Hematopoietic multipotent progenitor cell treated with erythropoietin and hydrocortisone succinate and interleukin-3 and kit ligand, for 15 days (in vitro differentiated cells): ENCODE measurements around the gene COL4A4.
A peak's percentile ranks its signal among the peaks of the same experiment; 100 is the strongest.

ENCODE experiments used
- DNase-seq: peaks from one replicate; pipeline ENCODE4 v3.0.0-alpha.2; 2015; ENCODE audit warnings: low spot score

The COL4A4 gene

DNA sequence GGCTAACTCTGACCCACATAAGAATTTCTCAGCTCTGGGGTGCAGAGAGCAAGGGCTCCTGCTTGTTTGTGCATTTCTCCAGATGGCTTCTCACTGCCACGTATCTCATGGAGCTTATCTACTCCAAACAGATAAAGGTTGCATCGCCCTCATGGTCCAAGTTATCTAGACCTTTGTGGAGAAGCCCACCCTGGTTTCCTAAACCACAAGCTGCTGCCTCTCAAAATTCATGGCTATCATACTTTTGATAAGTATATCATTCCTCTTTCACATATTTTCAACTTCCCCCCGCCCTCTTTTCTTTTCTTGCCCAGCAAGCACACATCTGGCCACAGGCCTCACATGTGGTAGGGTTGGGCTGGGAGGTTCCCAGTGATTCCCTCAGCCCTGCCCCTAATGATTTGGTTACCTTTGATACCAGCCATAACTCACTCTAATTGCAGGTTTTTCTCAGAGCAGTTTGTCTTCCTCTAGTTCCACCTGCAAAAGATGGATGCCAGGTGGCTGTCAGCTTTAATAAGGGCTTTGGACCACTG lies 182.1 kb downstream of the COL4A4 start:
- DNase-seq = peak; percentile 56

DNA sequence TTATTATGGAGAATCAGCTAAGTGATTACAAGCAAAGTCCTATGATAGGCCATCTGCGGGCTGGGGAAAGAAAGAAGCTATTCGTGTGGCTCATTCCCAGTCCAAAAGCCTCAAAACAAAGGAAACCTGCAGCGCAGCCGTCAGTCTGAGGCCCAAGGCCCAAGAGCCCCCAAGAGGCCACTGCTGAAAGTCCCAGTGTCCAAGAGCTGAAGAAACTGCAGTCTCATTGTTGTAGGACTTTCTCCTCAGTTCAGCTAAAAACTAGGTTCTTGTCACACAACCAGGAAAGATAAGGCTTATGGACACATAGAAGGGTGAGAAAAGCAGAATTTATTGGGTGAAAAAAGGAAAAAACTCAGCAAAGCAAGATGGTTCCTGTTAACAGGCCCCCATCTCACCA lies 185.0 kb downstream of the COL4A4 start:
- peak; percentile 14 for DNase-seq

DNA sequence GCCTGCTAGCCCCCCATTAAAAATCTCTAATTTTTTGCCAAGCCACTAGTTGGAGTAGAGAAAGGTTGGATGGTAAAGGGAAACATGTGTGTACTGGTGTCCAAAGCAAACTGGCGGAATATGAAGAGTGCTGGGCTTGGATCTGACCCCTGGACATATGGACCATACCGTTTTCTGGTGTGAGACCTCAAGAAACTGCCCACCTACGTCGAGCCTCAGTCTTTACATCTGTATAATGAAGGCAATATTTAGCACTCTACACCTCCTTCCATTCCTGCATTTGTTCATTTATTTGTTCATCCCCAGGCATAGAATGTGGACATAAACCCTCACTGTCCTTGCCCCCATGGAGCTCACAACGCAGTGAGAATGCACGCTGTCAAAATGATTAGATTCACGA lies 185.7 kb downstream of the COL4A4 start:
- no peak for DNase-seq

GRCh38 chr2:226977775-226978190 lies 186.2 kb downstream of the COL4A4 start:
- peak; percentile 41 for DNase-seq

DNA sequence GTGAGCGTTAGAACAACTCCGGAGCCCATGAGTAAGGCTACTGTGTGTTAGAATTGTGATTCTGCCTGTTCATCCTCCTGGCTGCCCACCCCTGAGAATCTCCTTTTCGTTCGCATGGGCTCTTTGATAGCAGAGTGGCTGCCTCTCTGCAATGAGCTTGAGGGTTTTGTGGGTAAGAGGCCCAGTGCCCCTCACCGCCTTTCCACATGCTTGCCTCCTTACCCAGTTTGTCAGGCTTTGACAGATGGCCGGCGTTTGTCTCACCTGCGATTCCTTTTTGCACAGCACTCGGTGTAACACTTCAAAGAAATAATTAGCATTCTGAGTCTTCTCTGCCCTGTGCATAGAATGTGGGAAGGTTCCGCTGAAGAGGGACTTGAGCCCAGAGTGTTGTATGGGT lies 190.2 kb downstream of the COL4A4 start:
- DNase-seq = no peak

DNA sequence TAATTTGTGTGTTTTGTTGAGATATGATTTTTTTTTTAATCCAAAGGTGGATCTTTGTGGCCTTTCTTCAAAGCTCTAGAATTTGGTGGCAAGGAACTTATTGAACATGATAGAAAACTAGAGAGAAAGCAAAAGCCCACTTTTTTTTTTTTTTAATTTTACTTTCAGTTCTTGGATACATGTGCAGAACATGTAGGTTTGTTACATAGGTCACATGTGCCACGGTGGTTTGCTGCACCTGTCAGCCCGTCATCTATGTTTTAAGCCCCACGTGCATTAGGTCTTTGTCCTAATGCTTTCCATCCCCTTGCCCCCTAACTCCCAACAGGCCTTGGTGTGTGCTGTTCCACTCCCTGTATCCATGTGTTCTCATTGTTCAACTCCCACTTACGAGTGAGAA lies 192.2 kb downstream of the COL4A4 start:
- no peak for DNase-seq

DNA sequence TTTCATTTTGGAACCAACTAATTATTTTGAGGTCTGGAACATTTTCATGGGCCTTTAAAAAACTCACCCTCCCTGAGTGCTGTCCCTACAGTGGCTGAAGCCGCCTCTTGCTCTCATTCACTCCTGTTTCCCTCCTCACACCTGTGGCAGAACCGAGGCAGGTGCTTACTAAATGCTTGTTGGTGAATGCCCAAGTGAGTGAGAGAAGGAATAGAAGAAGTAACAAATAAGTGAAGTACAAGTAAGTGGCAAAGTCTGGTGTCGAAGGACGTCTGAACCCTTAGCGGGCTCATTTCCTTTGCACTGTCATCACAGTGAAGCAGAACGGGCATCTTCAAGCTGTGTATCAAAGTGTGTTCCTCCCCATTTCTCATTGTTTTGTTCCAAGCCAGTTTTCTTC lies 192.9 kb downstream of the COL4A4 start:
- no peak for DNase-seq

DNA sequence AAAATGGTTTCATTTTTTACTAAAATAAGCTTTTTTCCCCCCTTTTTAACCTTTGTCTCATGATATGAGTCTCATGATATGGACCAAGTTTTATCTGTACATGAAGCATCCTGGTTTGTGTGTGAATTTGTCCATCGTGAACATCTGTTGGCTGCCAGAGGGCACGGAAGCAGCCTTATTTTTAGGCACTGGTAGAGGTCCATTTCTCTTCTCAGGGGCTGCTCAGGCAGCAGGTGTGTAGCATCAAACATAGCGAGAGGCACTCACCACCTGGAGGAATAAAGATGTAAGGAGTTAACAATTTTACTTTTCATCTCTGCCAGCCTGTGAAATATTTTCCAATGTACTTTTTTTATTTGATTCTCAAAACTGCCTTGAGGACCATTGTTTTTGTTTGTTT lies 193.6 kb downstream of the COL4A4 start:
- DNase-seq = no peak

DNA sequence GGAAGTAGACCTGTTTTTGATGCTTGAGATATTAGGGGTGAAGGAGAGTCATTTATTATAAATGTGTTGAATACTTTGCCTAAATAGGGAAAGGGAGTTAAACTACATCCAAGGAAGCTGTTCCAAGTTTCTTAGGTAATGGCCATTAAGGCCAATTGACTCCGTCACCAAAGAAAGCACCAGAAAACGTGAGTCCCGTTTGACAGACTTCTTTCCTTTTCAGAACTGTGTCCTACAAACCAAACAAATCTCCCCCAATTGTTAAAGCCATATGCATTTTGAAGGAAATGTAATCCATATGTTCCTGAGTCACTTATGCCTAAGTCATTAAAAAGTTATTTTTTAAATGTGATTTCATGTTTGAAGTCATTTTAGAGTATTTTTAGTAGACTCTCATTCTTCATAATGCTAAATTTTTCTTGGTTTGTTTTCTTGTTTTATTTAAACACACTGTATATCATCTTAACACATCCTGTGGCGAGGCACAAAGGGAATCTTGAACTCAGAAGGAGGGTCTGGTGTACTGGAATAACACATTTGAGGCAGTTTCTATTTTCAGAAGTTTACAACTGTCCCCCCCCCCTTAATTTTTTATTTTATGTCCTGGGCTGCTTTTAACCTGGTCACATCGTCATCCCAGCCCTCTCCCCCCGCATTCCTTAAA lies 194.5 kb downstream of the COL4A4 start:
- no peak for DNase-seq

GRCh38 chr2:226965376-226965775 lies 198.6 kb downstream of the COL4A4 start:
- no peak for DNase-seq

DNA sequence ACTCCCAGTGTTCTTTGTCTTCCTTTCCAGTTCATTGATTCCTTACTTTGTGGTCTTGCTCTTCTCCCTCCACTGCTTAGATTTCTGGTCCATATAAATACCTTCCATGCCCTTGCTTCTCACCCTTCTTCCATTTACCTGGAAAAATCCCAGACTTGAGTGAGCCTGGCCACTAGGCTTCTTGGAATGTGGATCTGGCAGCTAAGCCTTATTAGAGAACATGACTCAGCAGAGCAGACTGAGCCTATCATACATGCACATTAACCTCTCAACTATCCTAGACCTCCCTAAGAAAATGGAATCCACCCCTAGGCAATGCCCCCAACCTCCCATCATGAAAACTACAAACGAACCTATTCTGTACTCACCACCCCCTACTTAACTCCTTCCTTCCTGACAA lies 200.5 kb downstream of the COL4A4 start:
- DNase-seq = no peak

GRCh38 chr2:226962176-226962773 lies 201.7 kb downstream of the COL4A4 start:
- DNase-seq = no peak

DNA sequence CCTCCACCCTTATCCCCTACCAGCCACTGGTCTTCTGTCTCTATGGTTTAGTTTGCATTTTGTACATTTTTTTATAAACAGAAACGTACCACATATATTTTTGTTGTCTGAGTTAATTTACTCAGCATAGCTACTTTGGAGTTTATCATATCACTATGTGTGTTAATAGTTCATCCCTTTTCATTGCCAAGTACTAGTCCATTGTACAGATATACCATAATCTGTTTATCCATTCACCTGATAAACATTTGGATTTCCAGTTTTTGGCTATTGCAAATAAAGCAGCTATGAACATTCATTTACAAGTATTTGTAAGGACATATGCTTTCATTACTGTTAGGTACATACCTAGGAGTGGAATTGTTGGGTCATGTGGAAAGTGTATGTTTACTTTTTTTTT lies 204.6 kb downstream of the COL4A4 start:
- no peak for DNase-seq

DNA sequence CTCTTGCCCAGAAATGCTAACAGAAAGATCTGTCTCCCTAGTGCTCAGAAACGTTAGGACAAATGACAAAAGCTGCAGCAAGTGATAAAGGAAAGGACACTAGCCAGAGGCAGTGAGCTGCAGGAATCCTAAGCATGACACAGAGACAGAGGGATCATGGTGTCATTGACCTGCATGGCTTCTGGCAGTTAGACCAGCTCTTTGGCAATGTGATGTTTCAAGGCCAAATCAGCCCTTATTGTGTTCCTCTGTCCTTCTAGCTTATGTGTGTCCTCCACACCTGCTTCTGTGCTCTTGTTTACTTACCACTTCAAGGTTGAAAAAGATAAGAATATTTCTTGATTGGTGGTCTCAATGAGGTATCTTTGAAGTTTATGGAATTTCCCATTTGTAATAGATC lies 207.3 kb downstream of the COL4A4 start:
- no peak for DNase-seq

DNA sequence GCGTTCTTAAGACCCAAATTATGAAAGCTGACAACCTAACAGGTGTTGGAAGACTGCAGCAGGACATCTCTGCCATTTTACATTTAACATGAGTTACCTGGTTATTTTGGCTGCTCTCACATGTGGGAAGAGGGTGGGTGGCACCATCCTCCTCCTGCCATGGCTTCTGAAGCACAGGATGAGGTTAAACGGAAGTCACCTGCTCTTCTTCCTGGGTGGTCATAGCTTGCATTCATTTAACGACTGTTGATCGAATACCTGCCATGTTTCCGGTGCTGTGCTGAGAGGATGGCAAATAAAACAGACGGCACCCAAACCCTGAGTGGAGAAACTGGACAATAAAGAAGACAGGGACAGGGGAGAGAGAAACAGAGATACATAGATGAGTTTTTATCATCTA lies 210.2 kb downstream of the COL4A4 start:
- DNase-seq = no peak

DNA sequence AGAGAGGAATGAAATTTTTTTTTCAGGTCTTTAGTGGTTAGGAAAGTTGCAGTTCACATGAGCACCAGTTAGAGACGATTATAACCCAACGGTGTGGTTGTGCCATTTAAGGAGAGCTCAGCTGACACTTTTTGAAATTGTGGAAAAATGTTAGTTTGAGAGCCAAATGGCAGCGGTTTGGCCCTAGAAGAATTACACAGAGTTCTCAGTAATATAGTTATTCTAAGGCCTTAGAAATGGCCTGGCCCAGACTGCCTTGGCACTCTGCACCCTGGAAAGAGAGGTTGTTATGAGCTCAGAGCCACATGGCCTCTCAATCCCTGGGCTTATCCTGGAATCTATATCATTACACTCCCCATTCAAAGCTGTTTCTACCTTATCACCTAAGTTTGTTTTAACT lies 210.8 kb downstream of the COL4A4 start:
- no peak for DNase-seq
